ENCODE results near the gene KRT13. TPM values are rescaled to one million over a fixed set of nuclear protein-coding genes. Genes with fewer than 3 reads are reported as not detected.

KRT13 gene
- total RNA-seq, 1 experiment from 2014 or later: 45.7 TPM

DNA sequence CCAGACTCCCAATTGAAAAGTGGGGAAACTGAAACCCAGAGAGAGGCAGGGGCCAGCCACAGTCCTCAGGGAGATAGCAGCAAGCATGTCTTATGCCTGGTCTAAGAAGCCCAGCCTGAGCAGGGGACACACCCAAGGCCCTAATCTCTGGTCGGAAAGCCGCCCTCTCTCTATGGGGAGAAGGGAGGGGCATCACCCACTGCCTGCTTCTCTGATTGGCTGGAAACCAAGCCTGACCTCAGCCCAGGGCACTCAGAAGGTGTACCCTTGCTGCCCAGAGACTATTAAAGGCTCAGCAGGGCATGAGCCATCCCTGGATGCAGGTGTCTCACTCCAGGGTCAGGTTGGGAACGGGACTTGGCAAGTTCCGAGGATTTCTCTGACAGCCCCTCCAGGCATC lies 5.7 kb upstream of the KRT13 start:
- H3K27ac Mint-ChIP-seq (ENCODE audit: unreplicated experiment): peak overlapping the region; percentile 29

DNA sequence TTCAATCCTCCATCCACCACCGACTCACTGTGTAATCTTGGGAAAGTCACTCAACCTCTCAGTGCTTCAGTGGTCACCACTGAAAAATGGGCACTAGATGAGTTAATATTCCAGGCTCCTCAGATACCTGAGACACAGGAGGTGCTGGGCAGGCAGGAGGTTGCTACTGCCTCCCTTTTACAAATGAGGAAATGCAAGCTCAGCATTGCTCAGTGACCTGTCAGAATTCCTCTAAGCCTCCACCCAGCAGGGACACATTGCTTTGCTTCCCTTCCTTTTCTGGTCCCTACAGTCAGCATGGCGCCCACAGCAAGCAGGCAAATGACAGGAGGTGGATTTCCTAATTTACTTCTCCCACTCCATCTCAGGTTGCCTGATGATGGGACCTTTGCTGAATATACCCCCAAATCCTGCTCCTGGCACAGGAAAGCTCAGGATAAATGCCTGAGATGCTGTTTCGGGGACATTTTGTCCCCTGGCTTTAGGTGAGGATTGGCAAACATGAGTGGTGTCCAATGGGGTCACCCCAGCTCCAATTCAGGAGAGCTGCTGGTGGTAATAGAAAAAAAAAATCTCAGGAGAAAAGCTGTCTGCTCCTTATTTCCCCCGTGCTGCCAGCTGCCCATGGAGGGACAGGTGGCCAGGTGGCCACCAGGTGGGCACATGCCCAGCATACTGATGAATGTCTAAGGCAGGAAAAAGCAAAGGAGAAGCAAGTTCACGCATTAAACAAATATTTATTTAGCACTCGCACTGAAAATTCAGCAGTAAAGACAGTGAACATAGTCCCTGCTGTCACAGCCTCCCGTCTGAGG lies 5.0 kb upstream of the KRT13 start:
- CTCF ChIA-PET: interaction anchor here (0.6 to 2.1 kb wide), 5 partner anchors 9 to 850 kb away, joined by 3 to 7 read pairs (median 4); no protein-coding TSS in a partner anchor

More for the DNA sequence above, 5.7 kb upstream of the KRT13 start:
- H3K9me3 Mint-ChIP-seq (ENCODE audit: low read depth, unreplicated experiment): no peaks in the 10 kb centered on the region
- peaks cover 35% of the 10 kb centered on the region for H3K4me1 Mint-ChIP-seq (ENCODE audit: low read depth, unreplicated experiment)
- no peaks in the 10 kb centered on the region for H3K27me3 Mint-ChIP-seq (ENCODE audit: unreplicated experiment)
- BruUV-seq (replicated peaks): no TSS peak
- CTCF ChIA-PET: interaction anchor here (0.8 to 2.1 kb wide), 3 partner anchors 9 to 37 kb away, joined by 4 to 7 read pairs (median 6); no protein-coding TSS in a partner anchor
- H3K36me3 Mint-ChIP-seq (ENCODE audit: insufficient read depth, unreplicated experiment): peaks cover 59% of the 10 kb centered on the region
- no peak overlapping the region for H3K4me3 Mint-ChIP-seq (ENCODE audit: low read depth, unreplicated experiment)
- DNase-seq: no peak
- intact Hi-C loops (cut with micrococcal nuclease; ENCODE audit: unreplicated experiment): no loop called here
- TF ChIP-seq, protein P1, sequence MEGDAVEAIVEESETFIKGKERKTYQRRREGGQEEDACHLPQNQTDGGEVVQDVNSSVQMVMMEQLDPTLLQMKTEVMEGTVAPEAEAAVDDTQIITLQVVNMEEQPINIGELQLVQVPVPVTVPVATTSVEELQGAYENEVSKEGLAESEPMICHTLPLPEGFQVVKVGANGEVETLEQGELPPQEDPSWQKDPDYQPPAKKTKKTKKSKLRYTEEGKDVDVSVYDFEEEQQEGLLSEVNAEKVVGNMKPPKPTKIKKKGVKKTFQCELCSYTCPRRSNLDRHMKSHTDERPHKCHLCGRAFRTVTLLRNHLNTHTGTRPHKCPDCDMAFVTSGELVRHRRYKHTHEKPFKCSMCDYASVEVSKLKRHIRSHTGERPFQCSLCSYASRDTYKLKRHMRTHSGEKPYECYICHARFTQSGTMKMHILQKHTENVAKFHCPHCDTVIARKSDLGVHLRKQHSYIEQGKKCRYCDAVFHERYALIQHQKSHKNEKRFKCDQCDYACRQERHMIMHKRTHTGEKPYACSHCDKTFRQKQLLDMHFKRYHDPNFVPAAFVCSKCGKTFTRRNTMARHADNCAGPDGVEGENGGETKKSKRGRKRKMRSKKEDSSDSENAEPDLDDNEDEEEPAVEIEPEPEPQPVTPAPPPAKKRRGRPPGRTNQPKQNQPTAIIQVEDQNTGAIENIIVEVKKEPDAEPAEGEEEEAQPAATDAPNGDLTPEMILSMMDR (IDR thresholded peaks at IDR 0.05; ENCODE audit: unreplicated experiment): no peak

DNA sequence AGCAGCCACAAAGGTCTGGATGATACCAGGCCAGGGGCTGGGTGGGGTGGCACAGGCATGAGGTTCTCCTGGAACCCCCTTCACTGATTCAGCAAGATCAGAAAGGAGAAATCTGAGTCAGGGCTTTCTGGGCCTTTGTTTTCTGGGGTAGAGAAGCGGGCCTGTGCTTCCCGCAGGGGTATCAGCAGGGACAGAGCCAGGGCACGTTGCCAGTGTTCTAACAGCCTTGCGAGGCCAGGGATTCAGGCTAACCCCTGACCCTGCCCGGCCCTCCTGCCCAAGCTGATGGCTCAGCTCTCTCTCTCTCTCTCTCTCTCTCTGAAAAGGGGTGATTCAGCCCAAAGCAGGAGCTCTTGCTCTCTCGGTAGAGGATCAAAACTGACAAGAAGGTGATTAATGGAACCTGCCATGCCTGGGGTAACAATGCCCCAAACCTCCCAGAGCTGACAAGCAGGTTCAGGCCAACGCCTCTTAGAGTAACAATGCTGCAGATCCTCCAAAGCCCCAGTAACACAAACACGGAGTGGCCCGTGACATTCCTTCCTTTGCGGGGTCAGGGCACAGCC lies 2.0 kb upstream of the KRT13 start:
- Mint-ChIP-seq H3K9me3 (ENCODE audit: low read depth, unreplicated experiment) (no peaks in the 10 kb centered on the region), H3K4me1 (ENCODE audit: low read depth, unreplicated experiment) (peaks cover 41% of the 10 kb centered on the region), H3K27ac (ENCODE audit: unreplicated experiment) (no peak overlapping the region), H3K36me3 (ENCODE audit: insufficient read depth, unreplicated experiment) (peaks cover 30% of the 10 kb centered on the region), H3K4me3 (ENCODE audit: low read depth, unreplicated experiment) (no peak overlapping the region), H3K27me3 (ENCODE audit: unreplicated experiment) (no peaks in the 10 kb centered on the region)
- CTCF ChIA-PET: interaction anchor here (0.6 to 2.7 kb wide), 4 partner anchors 11 to 50 kb away, joined by 3 to 8 read pairs (median 3); no protein-coding TSS in a partner anchor
- no peak for DNase-seq
- intact Hi-C loops (cut with micrococcal nuclease; ENCODE audit: unreplicated experiment): no loop called here
- no TSS peak for BruUV-seq (replicated peaks)
- TF ChIP-seq, protein P1 (IDR thresholded peaks at IDR 0.05; ENCODE audit: unreplicated experiment): no peak

More for the DNA sequence above, 5.0 kb upstream of the KRT13 start:
- no peak overlapping the region for H3K4me3 Mint-ChIP-seq (ENCODE audit: low read depth, unreplicated experiment)
- BruUV-seq (replicated peaks): no TSS peak
- intact Hi-C loops (cut with micrococcal nuclease; ENCODE audit: unreplicated experiment): no loop called here
- peaks cover 41% of the 10 kb centered on the region for H3K4me1 Mint-ChIP-seq (ENCODE audit: low read depth, unreplicated experiment)
- no peaks in the 10 kb centered on the region for H3K27me3 Mint-ChIP-seq (ENCODE audit: unreplicated experiment)
- TF ChIP-seq, protein P1 (IDR thresholded peaks at IDR 0.05; ENCODE audit: unreplicated experiment): peak; percentile 7
- no peak for DNase-seq
- peaks cover 52% of the 10 kb centered on the region for H3K36me3 Mint-ChIP-seq (ENCODE audit: insufficient read depth, unreplicated experiment)
- no peaks in the 10 kb centered on the region for H3K9me3 Mint-ChIP-seq (ENCODE audit: low read depth, unreplicated experiment)
- H3K27ac Mint-ChIP-seq (ENCODE audit: unreplicated experiment): peak overlapping the region; percentile 29

DNA sequence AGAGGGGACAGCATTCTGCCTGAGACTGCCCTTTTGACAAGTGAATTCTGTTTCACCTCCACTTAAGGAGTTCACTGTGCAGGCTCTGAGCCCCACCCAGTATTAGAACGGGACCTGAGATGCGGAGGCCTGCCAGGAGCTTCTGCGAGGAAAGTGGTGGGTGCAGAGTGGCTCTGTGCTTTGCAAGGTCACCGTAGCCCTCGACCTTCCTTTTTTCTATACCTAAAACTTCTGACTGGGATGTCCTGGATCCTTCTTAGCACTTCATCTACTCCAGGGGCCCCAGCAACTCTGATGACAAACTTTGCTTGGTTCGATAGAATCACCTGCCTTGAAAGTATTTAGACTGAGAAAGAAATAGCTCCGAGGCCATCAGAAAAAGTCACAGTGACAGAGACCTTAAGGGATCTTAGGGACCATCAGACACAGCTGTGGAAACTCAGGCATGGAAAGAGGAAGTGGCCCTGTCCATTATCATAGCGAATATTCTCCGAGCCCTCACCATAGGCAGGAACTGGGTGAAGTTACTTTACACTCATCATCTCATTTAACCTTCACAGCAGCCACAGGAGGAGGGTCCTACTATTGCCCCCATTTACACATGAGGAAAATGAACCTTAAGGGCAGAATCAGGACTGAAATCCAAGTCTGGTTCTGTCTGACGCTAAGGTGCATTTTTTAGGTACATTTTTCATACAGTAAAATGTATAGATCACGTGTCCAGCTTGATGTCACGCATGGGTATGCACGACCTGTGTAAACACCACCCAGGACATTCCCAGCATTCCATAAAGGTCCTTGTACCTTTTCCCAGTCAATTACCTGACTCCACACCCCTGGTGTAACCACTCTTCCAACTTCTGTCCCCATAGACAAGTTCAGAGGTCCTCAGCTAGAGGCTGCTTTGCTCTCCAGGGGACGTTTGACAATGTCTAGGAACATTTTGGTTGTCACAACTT lies 676 bp upstream of the KRT13 start:
- Mint-ChIP-seq H3K4me3 (ENCODE audit: low read depth, unreplicated experiment) (no peak overlapping the region), H3K27me3 (ENCODE audit: unreplicated experiment) (no peaks in the 10 kb centered on the region), H3K9me3 (ENCODE audit: low read depth, unreplicated experiment) (no peaks in the 10 kb centered on the region), H3K4me1 (ENCODE audit: low read depth, unreplicated experiment) (peaks cover 33% of the 10 kb centered on the region), H3K36me3 (ENCODE audit: insufficient read depth, unreplicated experiment) (peaks cover 21% of the 10 kb centered on the region), H3K27ac (ENCODE audit: unreplicated experiment) (peak overlapping the region; percentile 45)
- TF ChIP-seq, protein P1 (IDR thresholded peaks at IDR 0.05; ENCODE audit: unreplicated experiment): no peak
- no TSS peak for BruUV-seq (replicated peaks)
- CTCF ChIA-PET: interaction anchor here (0.5 to 2.7 kb wide), 5 partner anchors 8 to 488 kb away, joined by 3 to 8 read pairs (median 3); no protein-coding TSS in a partner anchor
- DNase-seq: no peak
- intact Hi-C loops (cut with micrococcal nuclease; ENCODE audit: unreplicated experiment): no loop called here
